ENCODE results near the gene DYNC1I1. TPM values are rescaled to one million over a fixed set of nuclear protein-coding genes. Genes with fewer than 3 reads are reported as not detected.

The DYNC1I1 gene
- polyA plus RNA-seq, 4 donors: 0.34 to 0.58 (median 0.50) TPM

- no peak for DNase-seq (ENCODE audit: low read depth in 4 of 4, low spot score in 3 of 4)
Observed at GRCh38 chr7:96005271-96005670, 232.9 kb downstream of the DYNC1I1 start.

GRCh38 chr7:96009148-96009547 lies 236.8 kb downstream of the DYNC1I1 start:
- DNase-seq (ENCODE audit: low read depth in 4 of 4, low spot score in 3 of 4): no peak

DNA sequence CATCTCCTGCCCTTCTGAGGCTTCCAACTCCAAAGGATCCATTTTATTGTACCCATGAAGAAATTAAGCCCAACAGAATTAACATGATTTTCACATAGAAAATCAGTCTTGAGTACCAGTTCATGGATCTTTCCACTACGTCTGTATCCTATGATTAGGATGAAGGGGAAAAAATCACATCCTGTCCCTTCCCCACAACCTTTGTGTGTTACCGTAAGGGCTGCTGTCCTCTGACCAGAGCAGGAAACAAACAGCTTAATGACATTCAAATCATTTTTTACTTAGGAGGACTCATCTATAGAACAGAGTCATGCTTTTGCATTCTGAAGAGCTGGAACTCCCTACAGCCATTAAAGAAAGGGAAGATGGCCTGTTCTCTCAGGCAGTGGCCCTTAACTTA lies 241.5 kb downstream of the DYNC1I1 start:
- no peak for DNase-seq (ENCODE audit: low read depth in 4 of 4, low spot score in 3 of 4)

DNA sequence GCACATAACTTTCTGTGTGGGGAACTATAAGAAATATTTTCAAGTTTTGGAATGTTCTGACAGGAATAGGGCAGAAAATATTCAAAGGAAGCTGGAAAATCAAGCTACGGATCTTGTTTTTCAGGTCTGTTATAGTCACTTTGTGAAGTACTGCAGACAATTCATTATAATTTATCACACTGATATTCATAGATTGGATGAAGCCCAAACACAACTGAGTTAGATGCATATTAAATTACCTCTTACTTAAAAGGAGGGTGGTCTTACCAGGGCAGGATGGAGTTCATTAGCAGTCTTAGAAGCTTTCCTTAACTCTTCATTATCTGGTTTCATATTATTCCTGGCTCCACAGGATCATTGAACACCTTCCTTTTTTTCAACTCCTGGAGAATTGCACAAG lies 242.3 kb downstream of the DYNC1I1 start:
- no peak for DNase-seq (ENCODE audit: low read depth in 4 of 4, low spot score in 3 of 4)

DNA sequence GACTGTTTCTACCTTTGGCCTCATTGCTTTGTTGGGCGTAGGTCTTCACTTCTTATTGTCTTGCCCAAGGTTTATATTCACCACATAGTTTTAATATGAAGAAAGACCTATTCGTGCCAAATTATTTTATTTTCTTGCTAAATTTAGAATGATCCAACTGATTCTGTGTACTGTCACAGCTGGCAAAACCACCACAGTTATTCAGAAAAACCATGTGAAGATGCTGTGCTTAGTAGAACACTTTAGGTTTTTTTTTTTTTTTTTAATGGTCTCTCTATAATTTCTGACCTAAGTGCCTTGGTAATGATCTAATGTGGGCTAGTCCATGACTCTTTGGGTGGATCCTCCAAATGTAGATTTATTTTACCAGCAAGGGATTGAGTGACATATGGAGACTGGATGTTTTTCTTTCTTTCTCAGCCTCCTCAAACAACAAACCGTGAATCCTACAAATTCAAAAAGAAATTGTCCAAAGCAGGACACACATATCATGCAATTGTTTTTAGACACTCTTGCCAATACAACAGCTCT lies 243.8 kb downstream of the DYNC1I1 start:
- DNase-seq (ENCODE audit: low read depth in 4 of 4, low spot score in 3 of 4): no peak

- no peak for DNase-seq (ENCODE audit: low read depth in 4 of 4, low spot score in 3 of 4)
Observed at GRCh38 chr7:96016735-96017134, 244.4 kb downstream of the DYNC1I1 start.

DNA sequence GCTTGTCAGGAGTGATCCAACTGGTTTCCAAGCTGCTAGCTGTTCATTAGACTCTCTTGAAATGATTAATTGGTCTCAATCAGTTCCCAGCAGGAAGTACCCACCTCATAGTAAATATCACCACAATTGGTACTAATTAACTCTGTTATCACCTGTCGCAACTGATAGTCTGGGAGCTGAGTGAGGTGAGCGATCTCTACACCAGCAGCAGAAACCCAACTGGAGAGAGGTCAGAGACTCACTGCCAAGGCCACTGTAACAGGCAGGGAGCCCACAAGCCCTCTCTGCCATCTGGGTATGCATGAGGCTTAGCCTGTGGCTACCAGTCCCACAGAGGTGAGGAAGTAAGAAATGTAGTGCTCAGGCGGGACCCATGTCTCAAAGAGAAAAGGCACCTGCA lies 245.5 kb downstream of the DYNC1I1 start:
- no peak for DNase-seq (ENCODE audit: low read depth in 4 of 4, low spot score in 3 of 4)

DNA sequence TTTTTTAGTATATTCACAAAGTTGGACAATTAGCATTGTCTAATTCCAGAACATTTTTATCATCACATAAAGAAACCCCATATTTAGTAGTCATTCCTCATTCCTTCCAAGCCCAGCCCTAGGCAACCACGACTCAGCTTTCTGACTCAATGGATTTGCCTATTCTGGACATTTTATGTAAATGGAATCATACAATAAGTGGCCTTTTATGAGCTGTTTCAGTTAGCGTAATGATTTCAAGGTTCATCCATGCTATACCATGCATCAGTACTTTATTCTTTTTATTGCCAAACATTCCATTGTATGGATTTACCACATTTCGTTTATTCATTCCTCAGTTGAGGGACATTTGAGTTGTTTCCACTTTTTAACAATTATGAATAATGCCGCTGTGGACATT lies 249.2 kb downstream of the DYNC1I1 start:
- no peak for DNase-seq (ENCODE audit: low read depth in 4 of 4, low spot score in 3 of 4)

DNA sequence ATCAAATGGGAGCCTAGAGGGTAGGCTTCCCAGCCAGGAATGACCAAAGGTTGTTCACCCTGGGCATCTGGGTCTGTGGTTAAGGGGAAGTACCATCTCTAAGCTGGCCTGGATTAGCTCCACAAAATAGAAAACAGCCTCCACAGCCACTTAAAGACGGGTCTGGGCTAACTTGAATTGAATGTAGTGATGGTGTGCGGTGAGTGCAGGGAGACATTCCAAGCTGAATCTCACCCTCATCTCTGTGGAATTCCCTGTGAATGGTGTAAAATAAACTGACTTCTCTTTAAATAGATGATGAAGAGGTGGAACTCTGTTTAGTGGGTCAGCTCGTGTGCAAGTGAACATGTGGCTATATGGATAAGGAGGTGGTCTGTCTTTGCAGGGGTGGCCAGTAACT lies 251.0 kb downstream of the DYNC1I1 start:
- no peak for DNase-seq (ENCODE audit: low read depth in 4 of 4, low spot score in 3 of 4)

GRCh38 chr7:96026010-96026409 lies 253.7 kb downstream of the DYNC1I1 start:
- DNase-seq (ENCODE audit: low read depth in 4 of 4, low spot score in 3 of 4): no peak

- DNase-seq (ENCODE audit: low read depth in 4 of 4, low spot score in 3 of 4): no peak
Observed at GRCh38 chr7:96026611-96027010, 254.3 kb downstream of the DYNC1I1 start.

- DNase-seq (ENCODE audit: low read depth in 4 of 4, low spot score in 3 of 4): no peak
Observed at GRCh38 chr7:96028729-96029128, 256.4 kb downstream of the DYNC1I1 start.

DNA sequence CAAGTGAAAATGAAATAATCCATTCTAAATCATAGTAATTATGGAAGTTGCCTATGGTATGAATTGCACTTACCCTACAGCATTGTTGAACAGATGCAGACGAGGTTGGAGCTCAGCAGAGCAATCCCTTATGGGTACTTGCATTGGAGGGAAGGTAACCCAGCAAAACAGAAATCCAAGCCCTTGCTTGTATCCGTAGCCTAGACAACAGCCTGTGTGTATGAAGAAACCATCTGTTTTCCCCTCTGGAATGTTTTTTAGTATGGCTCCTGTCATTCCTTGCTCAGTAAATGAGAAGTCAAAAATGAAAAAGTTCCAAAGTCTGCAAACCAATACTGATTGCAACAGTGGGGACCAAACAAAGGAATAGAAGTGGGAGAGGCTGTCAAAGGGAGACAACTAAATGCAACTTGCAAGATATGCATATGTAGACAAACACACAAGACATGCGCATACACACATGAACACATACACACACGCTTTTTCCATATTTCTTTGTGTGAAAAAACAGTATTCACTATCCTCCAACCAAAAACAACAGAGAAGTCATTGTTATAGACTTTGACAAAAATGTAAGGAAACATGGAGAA lies 260.8 kb downstream of the DYNC1I1 start:
- no peak for DNase-seq (ENCODE audit: low read depth in 4 of 4, low spot score in 3 of 4)

- no peak for DNase-seq (ENCODE audit: low read depth in 4 of 4, low spot score in 3 of 4)
Observed at GRCh38 chr7:96034940-96035727, 262.8 kb downstream of the DYNC1I1 start.

GRCh38 chr7:96040250-96040772 lies 268.0 kb downstream of the DYNC1I1 start:
- no peak for DNase-seq (ENCODE audit: low read depth in 4 of 4, low spot score in 3 of 4)

- DNase-seq (ENCODE audit: low read depth in 4 of 4, low spot score in 3 of 4): no peak
Observed at GRCh38 chr7:96041171-96041570, 268.8 kb downstream of the DYNC1I1 start.

GRCh38 chr7:96045181-96045580 lies 272.8 kb downstream of the DYNC1I1 start:
- DNase-seq (ENCODE audit: low read depth in 4 of 4, low spot score in 3 of 4): no peak

- no peak for DNase-seq (ENCODE audit: low read depth in 4 of 4, low spot score in 3 of 4)
Observed at GRCh38 chr7:96045919-96046318, 273.6 kb downstream of the DYNC1I1 start.

GRCh38 chr7:96052289-96052688 lies 279.9 kb downstream of the DYNC1I1 start:
- DNase-seq (ENCODE audit: low read depth in 4 of 4, low spot score in 3 of 4): no peak

GRCh38 chr7:96052860-96053470 lies 280.6 kb downstream of the DYNC1I1 start:
- DNase-seq (ENCODE audit: low read depth in 4 of 4, low spot score in 3 of 4): no peak

DNA sequence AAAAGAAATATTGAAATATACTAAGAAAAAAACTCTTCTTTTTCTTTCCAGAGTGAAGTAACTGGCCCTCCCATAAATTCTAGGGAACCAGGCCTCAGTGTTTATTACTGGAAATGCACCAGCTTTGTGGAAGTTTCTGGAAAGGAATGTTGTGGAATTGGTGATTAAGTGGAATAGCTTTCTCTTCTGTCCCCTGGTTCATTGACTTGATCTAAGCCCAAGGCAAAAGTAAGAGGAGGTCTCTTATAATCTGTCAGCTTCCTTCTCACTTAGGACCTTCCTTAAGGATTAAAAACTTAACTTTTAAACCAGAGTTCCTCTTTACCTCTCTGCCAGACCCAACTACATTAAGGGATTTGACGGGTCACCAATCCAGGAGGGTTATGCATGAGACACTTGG lies 283.4 kb downstream of the DYNC1I1 start:
- no peak for DNase-seq (ENCODE audit: low read depth in 4 of 4, low spot score in 3 of 4)

Data from right renal pelvis (tissue), 4 donors.